CD4-positive, CD25-positive, alpha-beta regulatory T cell (primary cell): Measurements from ENCODE around the gene TMEM132E. TPM values are rescaled to one million over a fixed set of nuclear protein-coding genes. Genes with fewer than 3 reads are reported as not detected.

Experiments used
- ATAC-seq, 2 donors: fragments of 150-1000 bp; cut with Tn5 transposase; one replicate each; pipeline ENCODE4 v1.10.0; 2021; ENCODE audit warnings: low read depth in 2 of 2, moderate number of reproducible peaks in 2 of 2, moderate library complexity in 1 of 2
- DNase-seq, 3 donors: peaks; one replicate each; pipeline versions ENCODE4 v3.0.0 to v3.0.0-alpha.2; 2012 to 2022; ENCODE audit warnings: mixed read lengths in 1 of 3
- H3K27ac ChIP-seq: one replicate; pipeline ENCODE4 v1.7.0; 2013; ENCODE audit warnings: mild to moderate bottlenecking, low read length; ENCODE audit not compliant: insufficient read depth, poor library complexity, severe bottlenecking
- H3K27me3 ChIP-seq: one replicate; pipeline ENCODE4 v1.7.0; 2013; ENCODE audit warnings: low read length; ENCODE audit not compliant: control insufficient read depth, insufficient read depth
- H3K36me3 ChIP-seq: one replicate; pipeline ENCODE4 v1.7.0; 2013; ENCODE audit warnings: mild to moderate bottlenecking, low read length, moderate library complexity; ENCODE audit not compliant: control insufficient read depth, insufficient read depth
- H3K4me1 ChIP-seq: 2 replicates; pipeline ENCODE4 v1.7.0; 2013; ENCODE audit warnings: mild to moderate bottlenecking, low read length; ENCODE audit not compliant: insufficient read depth, control insufficient read depth, poor library complexity, severe bottlenecking
- H3K4me3 ChIP-seq: one replicate; pipeline ENCODE4 v1.7.0; 2013; ENCODE audit warnings: low read depth, mild to moderate bottlenecking, low read length, moderate library complexity
- H3K9me3 ChIP-seq, 2 experiments: 1 replicate in 1 of 2; 2 replicates in 1 of 2; pipeline ENCODE4 v1.7.0; 2013; ENCODE audit warnings: low read length in 2 of 2, mild to moderate bottlenecking in 1 of 2, moderate library complexity in 1 of 2; ENCODE audit not compliant: control insufficient read depth in 2 of 2
- H3K27ac Mint-ChIP-seq, 3 donors: one replicate each; pipeline ENCODE4 v1.8.0; 2020 to 2022; ENCODE audit warnings: mild to moderate bottlenecking in 3 of 3, mixed read lengths in 3 of 3, moderate library complexity in 2 of 3
- H3K27me3 Mint-ChIP-seq: one replicate; pipeline ENCODE4 v1.8.0; 2022; ENCODE audit warnings: mild to moderate bottlenecking, mixed read lengths
- H3K36me3 Mint-ChIP-seq: one replicate; pipeline ENCODE4 v1.8.0; 2020; ENCODE audit warnings: mixed read lengths
- H3K4me1 Mint-ChIP-seq, 4 donors: one replicate each; pipeline ENCODE4 v1.8.0; 2020 to 2022; ENCODE audit warnings: mixed read lengths in 4 of 4, mild to moderate bottlenecking in 1 of 4
- H3K4me3 Mint-ChIP-seq, 4 donors: one replicate each; pipeline ENCODE4 v1.8.0; 2020 to 2022; ENCODE audit warnings: mild to moderate bottlenecking in 4 of 4, mixed read lengths in 4 of 4, moderate library complexity in 3 of 4
- H3K9me3 Mint-ChIP-seq, 7 donors: one replicate each; pipeline ENCODE4 v1.8.0; 2020 to 2022; ENCODE audit warnings: mixed read lengths in 7 of 7, mild to moderate bottlenecking in 3 of 7, moderate library complexity in 2 of 7
- polyA plus RNA-seq, 4 donors: library from polyadenylated mRNA; unstranded; fragments of 300-500 nt; fragmentation: Illumina TruSeq; gene quantifications; one replicate each; pipeline ENCODE4 v1.2.3, GENCODE V29; 2021
- total RNA-seq: library from RNA; stranded (reverse); gene quantifications from one replicate; pipeline ENCODE4 v1.2.3, GENCODE V29; 2022

TMEM132E gene
- total and polyA plus RNA-seq, 5 donors from 2014 or later: 0.06 to 0.55 (median 0.25) TPM; not detected in 1

DNA sequence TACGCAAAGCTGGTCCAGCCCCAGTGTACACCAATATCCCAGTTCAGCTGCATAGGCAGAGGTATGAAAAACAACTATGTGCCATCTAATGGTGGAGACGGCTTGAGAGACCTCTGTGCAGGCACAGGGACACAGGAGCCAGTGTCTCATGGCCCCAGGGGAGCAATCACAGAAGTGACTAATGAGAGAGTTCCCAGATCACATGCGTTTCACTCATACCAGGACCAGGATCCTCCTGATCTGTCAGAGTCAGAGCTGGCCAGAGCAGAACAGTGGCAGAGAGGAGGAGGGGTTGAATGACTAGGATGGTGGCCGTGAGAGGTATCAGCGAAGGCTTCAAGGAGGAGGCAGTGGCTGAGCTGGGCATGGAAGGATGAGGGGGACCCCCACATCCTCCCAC is 41.1 kb downstream of the TMEM132E start:
- H3K4me1 Mint-ChIP-seq: peaks cover 0 to 9% (median 0%) of the 10 kb centered on the region in 4 donors
- no peaks in the 10 kb centered on the region for H3K9me3 ChIP-seq
- H3K36me3 Mint-ChIP-seq: no peaks in the 10 kb centered on the region
- no peaks in the 10 kb centered on the region for H3K36me3 ChIP-seq
- H3K4me1 ChIP-seq: no peaks in the 10 kb centered on the region
- H3K27me3 Mint-ChIP-seq: peaks cover 80% of the 10 kb centered on the region
- H3K9me3 Mint-ChIP-seq: no peaks in the 10 kb centered on the region
- no peak for ATAC-seq
- no peak for DNase-seq
- H3K4me3 Mint-ChIP-seq: no peak overlapping the region
- H3K27me3 ChIP-seq: peaks cover 9% of the 10 kb centered on the region
- no peak overlapping the region for H3K27ac Mint-ChIP-seq
- no peak overlapping the region for H3K4me3 ChIP-seq
- no peak overlapping the region for H3K27ac ChIP-seq

DNA sequence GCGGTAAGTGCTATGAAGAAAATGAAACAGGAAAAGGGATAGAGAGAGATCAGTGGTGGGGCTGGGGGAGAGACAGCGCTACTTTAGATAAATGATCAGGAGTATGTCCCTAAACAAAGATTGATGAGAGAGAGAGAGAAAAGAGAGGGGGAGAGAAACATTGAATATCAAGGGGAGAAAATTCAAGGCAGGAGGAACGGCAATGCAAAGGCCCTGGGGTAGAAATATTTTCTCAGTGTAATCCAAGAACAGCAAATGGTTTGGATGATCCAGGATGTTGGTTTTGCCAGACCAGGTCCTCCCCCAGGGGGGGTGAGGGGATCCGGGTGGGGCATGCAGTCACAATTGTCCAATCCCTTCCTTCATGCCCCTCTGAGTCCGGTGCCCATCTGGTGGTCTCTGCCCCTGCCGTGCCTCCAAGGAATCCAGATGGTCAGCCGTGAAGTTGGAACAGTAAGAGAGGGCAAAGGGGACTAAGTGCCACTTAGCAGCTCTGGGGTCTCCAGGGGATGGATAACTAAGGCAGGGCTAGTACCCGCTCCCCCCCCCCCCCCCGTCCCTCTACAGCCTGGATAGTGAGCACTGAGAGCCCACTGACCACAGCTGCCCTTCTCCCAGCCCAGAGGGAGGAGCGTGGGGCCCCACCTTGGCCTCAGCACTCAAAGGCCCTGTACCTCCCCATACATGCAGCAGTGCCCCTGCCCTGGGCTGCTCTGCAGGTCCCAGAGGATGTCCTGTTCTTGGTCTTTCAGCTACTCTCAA is 43.7 kb downstream of the TMEM132E start:
- Mint-ChIP-seq H3K27me3 (peaks cover 62% of the 10 kb centered on the region), H3K9me3 (no peaks in the 10 kb centered on the region), H3K4me1 (peaks cover 0 to 14% (median 3%) of the 10 kb centered on the region in 4 donors), H3K36me3 (no peaks in the 10 kb centered on the region), H3K4me3 (no peak overlapping the region), H3K27ac (no peak overlapping the region)
- no peaks in the 10 kb centered on the region for H3K4me1 ChIP-seq
- no peak for ATAC-seq
- no peak overlapping the region for H3K4me3 ChIP-seq
- no peaks in the 10 kb centered on the region for H3K36me3 ChIP-seq
- H3K27ac ChIP-seq: no peak overlapping the region
- DNase-seq: no peak
- H3K9me3 ChIP-seq: no peaks in the 10 kb centered on the region
- H3K27me3 ChIP-seq: peaks cover 19% of the 10 kb centered on the region

DNA sequence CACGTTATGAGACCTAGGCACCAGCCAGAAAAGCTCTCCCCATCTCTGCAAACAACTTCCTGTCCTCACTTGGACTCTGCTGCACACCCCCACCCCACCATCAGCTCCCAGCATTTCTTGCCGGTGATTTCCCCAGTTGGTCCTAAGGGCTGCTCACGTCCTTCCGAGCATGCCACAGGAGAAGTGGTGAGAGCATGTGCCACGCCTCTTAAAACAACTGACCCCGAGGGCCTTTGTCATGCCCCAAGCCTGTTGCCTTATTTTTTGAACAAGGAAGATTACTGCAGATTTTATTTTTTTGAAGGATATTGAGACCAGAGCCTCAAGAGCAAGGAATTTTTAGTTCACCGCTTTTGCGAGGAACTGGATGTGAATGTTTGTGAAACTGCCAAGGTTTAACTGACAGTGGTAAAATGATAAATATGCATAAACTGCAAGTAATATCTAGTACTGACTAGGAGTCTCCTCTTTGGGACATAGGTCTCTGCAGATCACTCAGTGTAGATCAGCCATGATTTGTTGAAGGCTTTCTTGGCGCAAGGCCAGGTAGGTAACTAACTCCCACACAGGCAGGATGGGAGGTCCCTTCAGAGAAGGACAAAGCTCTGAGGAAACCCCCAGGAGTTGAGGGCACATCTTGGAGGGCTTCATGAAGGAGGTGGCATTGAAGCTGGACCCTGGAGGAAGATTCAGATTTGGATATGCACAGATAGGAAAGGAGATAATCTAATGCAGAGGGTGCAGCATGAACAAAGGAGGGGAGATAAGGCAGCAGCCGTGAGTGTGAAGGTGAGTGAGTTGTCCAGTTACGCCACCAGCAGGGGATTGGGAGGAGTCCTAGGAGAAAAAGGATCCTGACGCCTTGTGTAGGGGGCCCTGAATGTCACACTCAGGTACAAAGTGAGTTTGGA is 44.7 kb downstream of the TMEM132E start:
- no peak for ATAC-seq
- H3K27ac ChIP-seq: no peak overlapping the region
- no peaks in the 10 kb centered on the region for H3K36me3 Mint-ChIP-seq
- no peak overlapping the region for H3K4me3 Mint-ChIP-seq
- DNase-seq: no peak
- H3K4me1 Mint-ChIP-seq: peaks cover 0 to 14% (median 3%) of the 10 kb centered on the region in 4 donors
- H3K9me3 Mint-ChIP-seq: no peaks in the 10 kb centered on the region
- no peak overlapping the region for H3K4me3 ChIP-seq
- no peaks in the 10 kb centered on the region for H3K4me1 ChIP-seq
- H3K9me3 ChIP-seq: no peaks in the 10 kb centered on the region
- H3K27ac Mint-ChIP-seq: no peak overlapping the region
- H3K27me3 ChIP-seq: peaks cover 17% of the 10 kb centered on the region
- H3K27me3 Mint-ChIP-seq: peaks cover 62% of the 10 kb centered on the region
- no peaks in the 10 kb centered on the region for H3K36me3 ChIP-seq

DNA sequence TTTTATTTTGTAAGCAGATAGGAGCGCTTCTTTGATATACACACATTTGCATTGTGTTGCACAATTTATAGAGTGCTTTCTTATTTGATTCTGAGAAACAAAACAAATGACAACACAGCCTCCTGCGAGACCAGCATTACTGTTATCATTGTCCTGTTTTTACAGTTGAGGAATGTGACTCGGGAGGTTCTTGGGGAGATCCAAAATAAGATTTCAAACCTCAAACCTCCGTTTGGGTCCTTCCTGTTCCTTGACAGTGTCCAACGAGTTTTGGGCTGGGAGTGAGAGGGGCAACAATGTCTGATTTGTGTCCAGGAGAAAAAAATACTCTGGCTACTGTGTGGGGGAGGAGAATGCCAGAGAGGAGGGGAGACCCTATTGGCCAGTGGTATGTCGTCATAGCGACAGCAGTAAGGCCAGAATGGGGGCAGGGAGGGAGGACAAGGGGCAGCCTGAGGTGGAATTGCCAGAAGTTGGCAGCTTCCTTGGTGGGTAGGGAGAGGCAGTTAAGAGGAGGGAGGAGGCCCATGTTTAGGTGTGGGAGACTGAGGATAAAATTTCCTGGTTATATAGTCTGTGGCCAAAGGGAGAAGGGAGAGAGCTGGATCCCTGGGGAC is 45.5 kb downstream of the TMEM132E start:
- Mint-ChIP-seq H3K4me3 (no peak overlapping the region), H3K4me1 (peaks cover 0 to 14% (median 3%) of the 10 kb centered on the region in 4 donors), H3K27me3 (peaks cover 61% of the 10 kb centered on the region), H3K27ac (no peak overlapping the region), H3K9me3 (no peaks in the 10 kb centered on the region), H3K36me3 (no peaks in the 10 kb centered on the region)
- Histone ChIP-seq H3K27ac (no peak overlapping the region), H3K4me3 (no peak overlapping the region), H3K36me3 (no peaks in the 10 kb centered on the region), H3K4me1 (no peaks in the 10 kb centered on the region), H3K27me3 (peaks cover 17% of the 10 kb centered on the region), H3K9me3 (no peaks in the 10 kb centered on the region)
- no peak for DNase-seq
- ATAC-seq: no peak

DNA sequence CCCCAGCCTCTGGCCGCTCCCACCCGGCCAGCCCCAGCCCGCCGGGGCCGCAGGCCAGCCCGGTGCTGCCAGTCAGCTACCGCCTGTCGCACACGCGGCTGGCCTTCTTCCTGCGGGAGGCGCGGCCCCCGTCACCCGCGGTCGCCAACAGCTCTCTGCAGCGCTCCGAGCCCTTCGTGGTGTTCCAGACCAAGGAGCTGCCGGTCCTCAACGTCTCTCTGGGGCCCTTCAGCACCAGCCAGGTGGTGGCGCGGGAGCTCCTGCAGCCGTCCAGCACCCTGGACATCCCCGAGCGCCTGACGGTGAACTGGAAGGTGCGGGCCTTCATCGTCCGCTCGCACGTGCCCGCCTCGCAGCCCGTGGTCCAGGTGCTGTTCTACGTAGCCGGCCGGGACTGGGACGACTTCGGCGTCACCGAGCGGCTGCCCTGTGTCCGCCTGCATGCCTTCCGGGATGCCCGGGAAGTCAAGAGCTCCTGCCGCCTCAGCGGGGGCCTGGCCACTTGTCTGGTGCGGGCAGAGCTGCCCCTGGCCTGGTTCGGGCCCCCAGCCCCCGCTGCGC is 46.8 kb downstream of the TMEM132E start:
- no peak for ATAC-seq
- no peak overlapping the region for H3K4me3 Mint-ChIP-seq
- H3K4me1 Mint-ChIP-seq: peaks cover 0 to 14% (median 3%) of the 10 kb centered on the region in 4 donors
- H3K36me3 Mint-ChIP-seq: no peaks in the 10 kb centered on the region
- no peak overlapping the region for H3K27ac Mint-ChIP-seq
- Histone ChIP-seq H3K27me3 (peaks cover 17% of the 10 kb centered on the region), H3K9me3 (no peaks in the 10 kb centered on the region), H3K4me3 (no peak overlapping the region), H3K27ac (no peak overlapping the region), H3K36me3 (no peaks in the 10 kb centered on the region), H3K4me1 (no peaks in the 10 kb centered on the region)
- H3K27me3 Mint-ChIP-seq: peaks cover 53% of the 10 kb centered on the region
- no peak for DNase-seq
- H3K9me3 Mint-ChIP-seq: no peaks in the 10 kb centered on the region

DNA sequence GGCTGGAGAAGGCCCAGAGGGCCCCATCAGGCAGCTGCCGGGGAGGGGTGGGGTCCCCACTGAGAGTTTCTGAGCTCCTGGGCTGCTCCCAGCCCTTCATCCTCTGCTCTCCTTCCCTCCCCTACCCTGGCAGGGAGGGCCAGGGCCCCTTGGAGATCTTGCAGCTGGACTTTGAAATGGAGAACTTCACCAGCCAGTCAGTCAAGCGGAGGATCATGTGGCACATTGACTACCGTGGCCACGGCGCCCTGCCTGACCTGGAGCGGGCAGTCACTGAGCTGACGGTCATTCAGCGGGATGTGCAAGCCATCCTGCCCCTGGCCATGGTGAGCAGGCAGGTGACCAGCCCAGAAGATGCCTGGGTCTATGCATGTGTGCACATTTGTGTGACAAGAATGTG is 49.5 kb downstream of the TMEM132E start:
- peaks cover 17% of the 10 kb centered on the region for H3K27me3 ChIP-seq
- ATAC-seq (no peak), DNase-seq (no peak)
- no peak overlapping the region for H3K27ac ChIP-seq
- H3K27ac Mint-ChIP-seq: no peak overlapping the region
- H3K9me3 Mint-ChIP-seq: no peaks in the 10 kb centered on the region
- H3K4me1 ChIP-seq: no peaks in the 10 kb centered on the region
- H3K27me3 Mint-ChIP-seq: peaks cover 41% of the 10 kb centered on the region
- H3K4me3 ChIP-seq: no peak overlapping the region
- peaks cover 0 to 18% (median 3%) of the 10 kb centered on the region in 4 donors for H3K4me1 Mint-ChIP-seq
- no peaks in the 10 kb centered on the region for H3K9me3 ChIP-seq
- no peaks in the 10 kb centered on the region for H3K36me3 ChIP-seq
- no peak overlapping the region for H3K4me3 Mint-ChIP-seq
- H3K36me3 Mint-ChIP-seq: no peaks in the 10 kb centered on the region

DNA sequence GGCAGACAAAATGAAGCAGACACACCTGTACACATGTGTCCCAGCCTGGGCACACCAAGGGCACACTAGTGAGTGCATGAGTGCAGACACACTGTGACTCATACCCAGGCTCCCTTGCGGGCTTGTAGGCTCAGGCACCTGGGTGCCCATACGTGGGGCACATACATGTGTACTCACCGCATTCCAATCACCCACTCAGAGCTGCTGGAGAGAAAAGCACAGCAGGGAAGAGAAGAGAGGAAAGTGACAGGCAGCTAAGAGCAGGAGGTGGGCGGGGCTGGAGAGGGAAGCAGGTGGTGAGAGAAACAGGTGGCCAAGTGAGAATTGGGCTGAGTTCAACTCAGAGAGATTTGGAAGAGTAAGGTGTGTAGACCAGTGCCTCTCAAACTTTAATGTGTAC is 54.0 kb downstream of the TMEM132E start:
- H3K9me3 ChIP-seq: no peaks in the 10 kb centered on the region
- Mint-ChIP-seq H3K27me3 (peaks cover 26% of the 10 kb centered on the region), H3K4me3 (peak overlapping the region in 2 of 4 donors; percentile 3 to 67), H3K36me3 (no peaks in the 10 kb centered on the region), H3K4me1 (peaks cover 0 to 17% (median 0%) of the 10 kb centered on the region in 4 donors), H3K9me3 (no peaks in the 10 kb centered on the region), H3K27ac (peak overlapping the region in 1 of 3 donors; percentile 12)
- H3K27ac ChIP-seq: no peak overlapping the region
- H3K27me3 ChIP-seq: no peaks in the 10 kb centered on the region
- DNase-seq (no peak), ATAC-seq (no peak)
- H3K36me3 ChIP-seq: no peaks in the 10 kb centered on the region
- H3K4me1 ChIP-seq: peaks cover 9% of the 10 kb centered on the region
- no peak overlapping the region for H3K4me3 ChIP-seq
